Sigmoid colon (tissue), 7 donors: ENCODE measurements around the gene ANXA5. TPM values are rescaled to one million over a fixed set of nuclear protein-coding genes. Genes with fewer than 3 reads are reported as not detected.

Experiments
- DNase-seq: peaks from one replicate; pipeline ENCODE4 v3.0.0-alpha.2; 2019
- H3K27ac ChIP-seq, 4 donors: fragments of 200-600 bp; sonication (generic); one replicate each; pipeline ENCODE4 v1.5.1; 2016 to 2019; ENCODE audit warnings: mild to moderate bottlenecking in 1 of 4
- H3K27me3 ChIP-seq, 3 donors: fragments of 200-600 bp; sonication (generic); one replicate each; pipeline ENCODE4 v1.5.1; 2019; ENCODE audit warnings: mild to moderate bottlenecking in 1 of 3
- H3K36me3 ChIP-seq, 4 donors: fragments of 200-600 bp; sonication (generic); one replicate each; pipeline ENCODE4 v1.5.1; 2016 to 2019
- H3K4me1 ChIP-seq, 4 donors: fragments of 200-600 bp; sonication (generic); one replicate each; pipeline ENCODE4 v1.5.1; 2017 to 2019
- H3K4me3 ChIP-seq, 4 donors: fragments of 200-600 bp; sonication (generic); one replicate each; pipeline ENCODE4 v1.5.1; 2017 to 2019; ENCODE audit warnings: mild to moderate bottlenecking in 2 of 4, moderate library complexity in 1 of 4
- H3K9me3 ChIP-seq, 4 donors: fragments of 200-600 bp in 3 of 4; sonication (generic) in 3 of 4; one replicate each; pipeline versions ENCODE4 v1.5.1 to v1.6.1; 2013 to 2019
- EP300 ChIP-seq, 4 donors: sonication (generic); formaldehyde crosslinking; IDR thresholded peaks; one replicate each; pipeline ENCODE4 v1.6.1; 2017; ENCODE audit warnings: antibody characterized with exemption in 4 of 4
- POLR2A ChIP-seq, 2 donors: fragments of 450-650 bp; IDR thresholded peaks; one replicate each; pipeline ENCODE4 v1.6.1; 2016; ENCODE audit warnings: antibody characterized with exemption in 2 of 2, mild to moderate bottlenecking in 2 of 2, moderate library complexity in 2 of 2
- POLR2AphosphoS5 ChIP-seq, 4 donors: sonication (generic); formaldehyde crosslinking; IDR thresholded peaks; one replicate each; pipeline ENCODE4 v1.6.1; 2017; ENCODE audit warnings: antibody characterized with exemption in 4 of 4
- WGBS, 2 donors: extraction: QIAGEN DNeasy Blood & Tissue Kit; methylation state at CpG; one replicate each; pipeline ENCODE4 v1.1.7; 2013; 5-methylcytosine and 5-hydroxymethylcytosine counted together
- intact Hi-C: fragments of 100-400 bp; cut with DNase I; formaldehyde crosslinking; loops from one replicate; pipeline ENCODE4 v1.15.1; 2023
- polyA plus RNA-seq, 3 donors: library from polyadenylated mRNA; stranded (reverse); fragments of 200-250 nt; gene quantifications; one replicate each; pipeline ENCODE4 v1.2.3, GENCODE V29; 2013
- total RNA-seq, 4 donors: library from RNA; depleted of rRNA; stranded (reverse); fragments of >200 nt; gene quantifications; one replicate each; pipeline ENCODE4 v1.1.0, GENCODE V29; 2016
- TF ChIP-seq, protein P1 (sequence below), 4 experiments: fragments of 450-650 bp in 3 of 4; fragments of 200-600 bp in 1 of 4; IDR thresholded peaks; one replicate each; pipeline ENCODE4 v1.5.1; 2016 to 2019; ENCODE audit warnings: antibody characterized with exemption in 4 of 4, mild to moderate bottlenecking in 3 of 4, moderate library complexity in 2 of 4
- donor health status: healthy with polysubstance abuse.
- donor health status: Bipolar disorder and iron deficiency.
- donor health status: healthy.

Gene ANXA5
- total and polyA plus RNA-seq, 7 donors = 113 to 224 (median 152) TPM

DNA sequence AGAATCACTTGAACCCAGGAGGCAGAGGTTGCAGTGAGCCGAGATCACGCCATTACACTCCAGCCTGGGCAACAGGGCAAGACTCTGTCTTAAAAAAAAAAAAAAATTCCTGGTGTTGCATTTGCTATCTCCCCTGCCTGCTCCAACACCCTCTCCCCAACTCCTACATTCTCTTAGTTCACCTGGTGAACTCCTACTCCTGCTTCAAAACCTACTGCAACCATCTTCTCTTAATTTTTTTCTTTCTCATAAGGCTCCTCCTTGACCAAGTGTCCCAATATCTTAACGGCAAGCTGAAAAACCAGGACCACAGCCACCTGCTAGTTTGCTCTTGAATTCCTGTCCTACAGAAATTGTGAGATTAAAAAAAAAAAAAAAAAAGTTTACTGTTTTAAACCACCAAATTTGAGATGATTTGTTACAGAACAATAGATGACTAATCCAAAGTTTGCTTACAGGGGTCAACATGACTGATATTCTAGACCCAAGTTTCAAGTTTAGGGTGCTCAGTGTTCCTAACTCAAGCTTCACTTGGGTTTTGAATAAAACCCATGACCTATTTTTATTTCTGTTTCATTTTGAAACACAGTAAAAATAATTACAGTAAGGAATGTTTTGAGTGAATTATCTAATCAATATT lies 13.1 kb upstream of the ANXA5 start:
- no peak overlapping the region for H3K4me3 ChIP-seq
- no peak for DNase-seq
- H3K9me3 ChIP-seq = no peaks in the 10 kb centered on the region
- intact Hi-C loops = no loop called here
- H3K27ac ChIP-seq = no peak overlapping the region
- H3K36me3 ChIP-seq = no peaks in the 10 kb centered on the region
- no peaks in the 10 kb centered on the region for H3K27me3 ChIP-seq
- 87 to 97% methylated on average over 3 of the region's 3 CpGs for WGBS, 2 donors
- TF ChIP-seq POLR2A (IDR thresholded peaks at IDR 0.05) = no peak
- no peak for TF ChIP-seq EP300 (IDR thresholded peaks at IDR 0.05)
- no peak for TF ChIP-seq POLR2AphosphoS5 (IDR thresholded peaks at IDR 0.05)
- TF ChIP-seq, protein P1, sequence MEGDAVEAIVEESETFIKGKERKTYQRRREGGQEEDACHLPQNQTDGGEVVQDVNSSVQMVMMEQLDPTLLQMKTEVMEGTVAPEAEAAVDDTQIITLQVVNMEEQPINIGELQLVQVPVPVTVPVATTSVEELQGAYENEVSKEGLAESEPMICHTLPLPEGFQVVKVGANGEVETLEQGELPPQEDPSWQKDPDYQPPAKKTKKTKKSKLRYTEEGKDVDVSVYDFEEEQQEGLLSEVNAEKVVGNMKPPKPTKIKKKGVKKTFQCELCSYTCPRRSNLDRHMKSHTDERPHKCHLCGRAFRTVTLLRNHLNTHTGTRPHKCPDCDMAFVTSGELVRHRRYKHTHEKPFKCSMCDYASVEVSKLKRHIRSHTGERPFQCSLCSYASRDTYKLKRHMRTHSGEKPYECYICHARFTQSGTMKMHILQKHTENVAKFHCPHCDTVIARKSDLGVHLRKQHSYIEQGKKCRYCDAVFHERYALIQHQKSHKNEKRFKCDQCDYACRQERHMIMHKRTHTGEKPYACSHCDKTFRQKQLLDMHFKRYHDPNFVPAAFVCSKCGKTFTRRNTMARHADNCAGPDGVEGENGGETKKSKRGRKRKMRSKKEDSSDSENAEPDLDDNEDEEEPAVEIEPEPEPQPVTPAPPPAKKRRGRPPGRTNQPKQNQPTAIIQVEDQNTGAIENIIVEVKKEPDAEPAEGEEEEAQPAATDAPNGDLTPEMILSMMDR (IDR thresholded peaks at IDR 0.05) = no peak
- H3K4me1 ChIP-seq = peaks cover 0 to 14% (median 2%) of the 10 kb centered on the region in 4 donors

DNA sequence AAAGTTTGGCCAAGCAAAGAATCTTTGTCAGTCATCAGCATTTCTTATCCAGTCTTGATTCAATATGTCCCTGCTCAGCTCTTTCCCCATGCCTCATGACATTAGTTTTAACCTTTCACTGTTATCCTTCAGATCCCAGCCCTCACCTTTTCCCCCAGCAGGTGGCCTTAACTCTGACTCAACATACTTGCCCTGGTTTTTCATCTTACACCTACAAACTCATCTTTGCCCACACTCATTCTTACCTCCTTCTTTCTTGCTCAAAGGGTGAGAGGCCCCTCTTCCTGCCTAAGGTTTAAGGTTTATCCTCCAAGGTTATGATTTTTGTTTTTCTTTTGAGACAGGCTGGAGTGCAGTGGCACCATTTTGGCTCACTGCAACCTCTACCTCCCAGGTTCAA lies 10.6 kb upstream of the ANXA5 start:
- Histone ChIP-seq H3K4me3 (no peak overlapping the region), H3K4me1 (peaks cover 0 to 12% (median 2%) of the 10 kb centered on the region in 4 donors), H3K27me3 (no peaks in the 10 kb centered on the region), H3K36me3 (no peaks in the 10 kb centered on the region), H3K27ac (no peak overlapping the region), H3K9me3 (no peaks in the 10 kb centered on the region)
- intact Hi-C loops = no loop called here
- TF ChIP-seq EP300 (IDR thresholded peaks at IDR 0.05) = no peak
- no peak for TF ChIP-seq POLR2A (IDR thresholded peaks at IDR 0.05)
- DNase-seq = no peak

DNA sequence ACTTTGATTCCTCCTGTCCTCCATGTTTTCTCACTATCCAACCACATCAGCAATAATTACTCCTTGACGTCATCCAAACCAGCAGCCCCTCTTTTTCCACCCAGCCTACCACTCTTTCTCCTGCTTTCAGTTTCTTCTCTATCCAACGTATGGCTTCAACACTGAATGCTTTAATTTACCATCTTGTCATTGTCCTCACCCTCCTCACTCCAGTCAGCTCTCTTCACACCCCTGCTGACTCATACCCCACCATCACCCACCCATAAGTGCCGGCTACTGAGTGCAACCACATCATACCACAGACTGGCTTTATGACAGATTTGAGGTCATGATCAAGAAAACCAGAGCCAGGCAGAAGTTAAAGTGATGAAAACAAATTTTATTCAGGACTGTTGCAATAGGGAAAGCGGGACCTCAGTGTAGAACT lies 9.8 kb upstream of the ANXA5 start:
- whole genome bisulfite sequencing, 2 donors = 62 to 73% methylated on average over 4 of the region's 4 CpGs
- intact Hi-C loops = no loop called here
- Histone ChIP-seq H3K4me3 (no peak overlapping the region), H3K9me3 (no peaks in the 10 kb centered on the region), H3K27me3 (no peaks in the 10 kb centered on the region), H3K4me1 (peaks cover 0 to 5% (median 0%) of the 10 kb centered on the region in 4 donors), H3K36me3 (no peaks in the 10 kb centered on the region), H3K27ac (no peak overlapping the region)
- TF ChIP-seq, protein P1 (IDR thresholded peaks at IDR 0.05) = no peak
- TF ChIP-seq EP300 (IDR thresholded peaks at IDR 0.05) = no peak
- TF ChIP-seq POLR2A (IDR thresholded peaks at IDR 0.05) = no peak
- TF ChIP-seq POLR2AphosphoS5 (IDR thresholded peaks at IDR 0.05) = no peak
- no peak for DNase-seq

DNA sequence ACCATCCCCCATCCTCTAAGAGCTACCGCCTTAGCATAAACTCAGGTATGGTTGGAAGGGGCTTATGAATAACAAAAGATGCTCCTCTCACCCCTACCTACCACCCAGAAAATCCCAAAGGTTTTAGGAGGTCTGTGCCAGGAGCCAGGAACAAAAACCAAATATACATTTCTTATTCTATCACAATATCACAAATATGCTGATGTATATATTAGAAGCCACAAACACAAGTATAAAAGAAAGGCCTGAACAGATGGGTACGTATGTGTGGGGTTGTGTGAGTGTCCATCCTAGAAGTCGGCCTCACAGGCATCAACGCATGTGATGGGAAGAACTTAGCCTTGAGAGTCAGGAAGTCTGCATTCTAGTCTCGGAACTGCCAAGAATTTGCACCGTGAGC lies 8.7 kb upstream of the ANXA5 start:
- DNase-seq = no peak
- Histone ChIP-seq H3K27me3 (no peaks in the 10 kb centered on the region), H3K27ac (no peak overlapping the region), H3K36me3 (no peaks in the 10 kb centered on the region), H3K9me3 (no peaks in the 10 kb centered on the region), H3K4me3 (no peak overlapping the region), H3K4me1 (no peaks in the 10 kb centered on the region)
- WGBS, 2 donors = 91 to 93% methylated on average over 6 of the region's 6 CpGs
- TF ChIP-seq POLR2A (IDR thresholded peaks at IDR 0.05) (no peak), EP300 (IDR thresholded peaks at IDR 0.05) (no peak), POLR2AphosphoS5 (IDR thresholded peaks at IDR 0.05) (no peak)
- TF ChIP-seq, protein P1 (IDR thresholded peaks at IDR 0.05) = no peak
- intact Hi-C loops = no loop called here

DNA sequence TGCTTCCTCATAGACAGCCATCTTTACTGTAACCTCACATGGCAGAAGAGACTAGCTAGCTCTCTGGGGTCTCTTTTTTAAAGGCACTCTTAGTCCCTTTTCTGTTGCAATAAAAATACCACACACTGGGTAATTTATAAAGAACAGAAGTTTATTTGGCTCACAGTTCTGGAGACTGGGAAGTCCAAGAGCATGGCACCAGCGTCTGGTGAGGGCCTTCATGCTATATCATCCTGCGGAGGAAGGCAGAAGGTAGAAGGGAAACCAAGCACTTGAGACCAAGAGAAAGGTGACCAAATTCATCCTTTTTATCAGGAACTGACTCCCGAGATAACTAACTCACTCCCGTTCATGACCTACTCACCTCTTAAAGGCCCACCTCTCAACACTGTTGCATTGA lies 5.4 kb upstream of the ANXA5 start:
- 91 to 92% methylated on average over 4 of the region's 4 CpGs for WGBS, 2 donors
- Histone ChIP-seq H3K4me3 (no peak overlapping the region), H3K27ac (no peak overlapping the region), H3K36me3 (no peaks in the 10 kb centered on the region), H3K9me3 (no peaks in the 10 kb centered on the region), H3K4me1 (peaks cover 0 to 11% (median 8%) of the 10 kb centered on the region in 4 donors), H3K27me3 (no peaks in the 10 kb centered on the region)
- no peak for DNase-seq
- TF ChIP-seq, protein P1 (IDR thresholded peaks at IDR 0.05) = no peak
- TF ChIP-seq POLR2A (IDR thresholded peaks at IDR 0.05) = no peak
- no peak for TF ChIP-seq EP300 (IDR thresholded peaks at IDR 0.05)
- TF ChIP-seq POLR2AphosphoS5 (IDR thresholded peaks at IDR 0.05) = no peak
- intact Hi-C loops = no loop called here
